Caco-2 (cell line): ENCODE measurements around the gene SH3BP4. TPM values are rescaled to one million over a fixed set of nuclear protein-coding genes. Genes with fewer than 3 reads are reported as not detected.

Experiments
- BruUV-seq: library from RNA; stranded (reverse); fragments of 400-500 nt; replicated peaks from 2 replicates; lab custom pipeline; 2021; lab: Mats Ljungman, UMichigan
- CTCF ChIA-PET: fragments of 300-600 bp; sonication (Branson Sonifier 250); formaldehyde crosslinking; loops from one replicate; lab custom pipeline; 2022; ENCODE audit warnings: antibody characterized with exemption; lab: Charles Lee
- POLR2A ChIA-PET: fragments of 300-600 bp; sonication (Branson Sonifier 250); formaldehyde crosslinking; loops from one replicate; lab custom pipeline; 2022; ENCODE audit warnings: antibody characterized with exemption; lab: Charles Lee
- DNase-seq, 2 experiments: peaks; one replicate each; pipeline versions ENCODE4 v3.0.0 to v3.0.0-alpha.2; 2020 to 2022
- H3K27me3 ChIP-seq: replicated peaks from 2 replicates; pipeline ENCODE4 v1.6.0; 2011; ENCODE audit warnings: low read length; ENCODE audit not compliant: control insufficient read depth, insufficient read depth
- H3K36me3 ChIP-seq: 2 replicates; pipeline ENCODE4 v1.5.1; 2011; ENCODE audit warnings: low read length; ENCODE audit not compliant: control insufficient read depth, insufficient read depth
- H3K4me1 ChIP-seq: fragments of 250-450 bp; sonication (Bioruptor Pico); 2 replicates; pipeline ENCODE4 v1.5.1; 2020; ENCODE audit warnings: mild to moderate bottlenecking
- H3K4me3 ChIP-seq: 2 replicates; pipeline ENCODE4 v1.5.1; 2011; ENCODE audit warnings: low read depth, mild to moderate bottlenecking, control low read depth, low read length
- H3K9me3 ChIP-seq: fragments of 250-450 bp; sonication (Bioruptor Pico); 2 replicates; pipeline ENCODE4 v1.5.1; 2020; ENCODE audit warnings: mild to moderate bottlenecking, moderate library complexity
- H3K27ac Mint-ChIP-seq: one replicate; pipeline ENCODE4 v1.8.0; 2022; ENCODE audit warnings: mixed read lengths; ENCODE audit not compliant: unreplicated experiment
- H3K27me3 Mint-ChIP-seq: one replicate; pipeline ENCODE4 v1.8.0; 2022; ENCODE audit warnings: mixed read lengths; ENCODE audit not compliant: insufficient read depth, unreplicated experiment
- H3K36me3 Mint-ChIP-seq: one replicate; pipeline ENCODE4 v1.8.0; 2022; ENCODE audit warnings: mild to moderate bottlenecking, mixed read lengths; ENCODE audit not compliant: insufficient read depth, unreplicated experiment
- H3K4me1 Mint-ChIP-seq: one replicate; pipeline ENCODE4 v1.8.0; 2022; ENCODE audit warnings: low read depth, mixed read lengths; ENCODE audit not compliant: unreplicated experiment
- H3K4me3 Mint-ChIP-seq: one replicate; pipeline ENCODE4 v1.8.0; 2022; ENCODE audit warnings: mild to moderate bottlenecking, moderate library complexity, mixed read lengths; ENCODE audit not compliant: unreplicated experiment
- H3K9me3 Mint-ChIP-seq: one replicate; pipeline ENCODE4 v1.8.0; 2022; ENCODE audit warnings: mixed read lengths; ENCODE audit not compliant: unreplicated experiment
- CTCF ChIP-seq, 2 experiments: fragments of 200-600 bp in 1 of 2; IDR thresholded peaks; 1 replicate in 1 of 2; 2 replicates in 1 of 2; pipeline versions ENCODE4 v1.5.1 to v1.8.0; 2011 to 2022; ENCODE audit warnings: antibody characterized with exemption in 1 of 2, control low read depth in 1 of 2, inconsistent platforms in 1 of 2, low read depth in 1 of 2, low read length in 1 of 2, mild to moderate bottlenecking in 1 of 2, moderate library complexity in 1 of 2; ENCODE audit not compliant: insufficient read depth in 1 of 2, severe bottlenecking in 1 of 2, unreplicated experiment in 1 of 2
- intact Hi-C: fragments of 100-400 bp; cut with micrococcal nuclease; formaldehyde crosslinking; loops from one replicate; pipeline ENCODE4 v1.10.0; 2022; ENCODE audit not compliant: unreplicated experiment
- total RNA-seq: library from RNA; stranded (reverse); gene quantifications from 2 replicates; pipeline ENCODE4 v1.2.3, GENCODE V29; 2022

The SH3BP4 gene
- total RNA-seq, 1 experiment from 2014 or later: 29.9 TPM

GRCh38 chr2:234932591-234933168 lies 19.1 kb upstream of the SH3BP4 start:
- POLR2A ChIA-PET: no interaction called here
- DNase-seq: no peak
- TF ChIP-seq CTCF (IDR thresholded peaks at IDR 0.05; ENCODE audit: insufficient read depth in 1 of 2, low read depth in 1 of 2, low read length in 1 of 2, severe bottlenecking in 1 of 2, unreplicated experiment in 1 of 2): no peak
- intact Hi-C loops: no loop called here
- Mint-ChIP-seq H3K27me3 (no peaks in the 10 kb centered on the region), H3K4me1 (no peaks in the 10 kb centered on the region), H3K9me3 (no peaks in the 10 kb centered on the region), H3K4me3 (no peak overlapping the region), H3K27ac (no peak overlapping the region), H3K36me3 (no peaks in the 10 kb centered on the region)
- no TSS peak for BruUV-seq
- H3K4me3 ChIP-seq: no peak overlapping the region
- H3K27me3 ChIP-seq: no peaks in the 10 kb centered on the region
- CTCF ChIA-PET: no interaction called here
- no peaks in the 10 kb centered on the region for H3K4me1 ChIP-seq
- no peaks in the 10 kb centered on the region for H3K9me3 ChIP-seq
- no peaks in the 10 kb centered on the region for H3K36me3 ChIP-seq

DNA sequence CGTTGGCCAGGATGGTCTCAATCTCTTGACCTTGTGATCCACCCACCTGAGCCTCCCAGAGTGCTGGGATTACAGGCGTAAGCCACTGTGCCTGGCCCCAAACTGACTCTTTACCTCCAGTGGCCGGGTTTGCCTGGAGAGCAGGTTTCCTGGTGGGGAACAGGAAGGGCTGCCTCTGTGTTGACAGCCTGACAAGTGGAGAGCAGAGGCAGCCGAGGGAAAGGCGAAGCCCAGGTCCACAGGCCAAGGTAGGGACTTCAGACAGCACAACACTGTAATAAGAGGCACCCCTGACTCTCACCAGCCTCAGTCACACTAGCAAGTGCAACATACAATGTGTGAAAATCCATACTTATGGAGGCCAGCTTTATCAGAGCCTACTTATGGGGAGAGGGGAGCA lies 16.5 kb upstream of the SH3BP4 start:
- intact Hi-C loops: no loop called here
- CTCF ChIA-PET: no interaction called here
- Histone ChIP-seq H3K27me3 (no peaks in the 10 kb centered on the region), H3K4me3 (no peak overlapping the region), H3K9me3 (no peaks in the 10 kb centered on the region), H3K36me3 (no peaks in the 10 kb centered on the region), H3K4me1 (no peaks in the 10 kb centered on the region)
- POLR2A ChIA-PET: no interaction called here
- Mint-ChIP-seq H3K36me3 (no peaks in the 10 kb centered on the region), H3K4me1 (no peaks in the 10 kb centered on the region), H3K4me3 (no peak overlapping the region), H3K27me3 (no peaks in the 10 kb centered on the region), H3K9me3 (no peaks in the 10 kb centered on the region), H3K27ac (no peak overlapping the region)
- DNase-seq: no peak
- BruUV-seq: no TSS peak
- TF ChIP-seq CTCF (IDR thresholded peaks at IDR 0.05; ENCODE audit: insufficient read depth in 1 of 2, low read depth in 1 of 2, low read length in 1 of 2, severe bottlenecking in 1 of 2, unreplicated experiment in 1 of 2): no peak

DNA sequence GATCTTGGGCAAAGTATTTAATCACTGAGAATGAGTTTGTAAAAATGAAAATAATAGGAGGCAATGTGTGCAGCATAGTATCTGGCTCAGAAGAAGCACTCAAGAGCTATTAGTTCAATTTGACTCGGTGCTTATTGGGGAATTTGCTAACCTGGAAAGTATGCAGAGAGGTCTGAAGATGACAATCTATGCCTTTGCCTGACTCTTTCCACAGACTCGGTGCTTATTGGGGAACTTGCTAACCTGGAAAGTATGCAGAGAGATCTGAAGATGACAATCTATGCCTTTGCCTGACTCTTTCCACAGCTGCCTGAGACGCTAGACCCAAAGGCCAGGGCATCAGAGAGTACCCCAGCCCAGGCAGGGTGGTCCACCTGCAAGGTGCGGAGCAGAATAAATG lies 12.2 kb upstream of the SH3BP4 start:
- Histone ChIP-seq H3K27me3 (no peaks in the 10 kb centered on the region), H3K9me3 (no peaks in the 10 kb centered on the region), H3K4me1 (no peaks in the 10 kb centered on the region), H3K4me3 (no peak overlapping the region), H3K36me3 (no peaks in the 10 kb centered on the region)
- ChIA-PET CTCF (no interaction called here), POLR2A (no interaction called here)
- Mint-ChIP-seq H3K4me1 (no peaks in the 10 kb centered on the region), H3K36me3 (no peaks in the 10 kb centered on the region), H3K27me3 (no peaks in the 10 kb centered on the region), H3K4me3 (no peak overlapping the region), H3K9me3 (peaks cover 10% of the 10 kb centered on the region), H3K27ac (no peak overlapping the region)
- intact Hi-C loops: no loop called here
- DNase-seq: no peak
- no peak for TF ChIP-seq CTCF (IDR thresholded peaks at IDR 0.05; ENCODE audit: insufficient read depth in 1 of 2, low read depth in 1 of 2, low read length in 1 of 2, severe bottlenecking in 1 of 2, unreplicated experiment in 1 of 2)
- BruUV-seq: no TSS peak
